Gastroesophageal sphincter (tissue), 4 donors: ENCODE data around the gene UBE2D1. TPM values are rescaled to one million over a fixed set of nuclear protein-coding genes. Genes with fewer than 3 reads are reported as not detected.

Source experiments
- ATAC-seq: fragments of 150-250 bp; one replicate; pipeline ENCODE4 v1.9.1; 2016; ENCODE audit warnings: mild to moderate bottlenecking, moderate library complexity
- H3K27ac ChIP-seq, 4 donors: fragments of 200-600 bp; sonication (generic) in 3 of 4; 1 replicate in 3 of 4; 2 replicates in 1 of 4; pipeline ENCODE4 v1.5.1; 2016 to 2019
- H3K27me3 ChIP-seq: fragments of 200-600 bp; sonication (generic); one replicate; pipeline ENCODE4 v1.5.1; 2019
- H3K36me3 ChIP-seq, 2 donors: fragments of 200-600 bp; sonication (generic); one replicate each; pipeline ENCODE4 v1.5.1; 2019; ENCODE audit warnings: control low read depth in 1 of 2
- H3K4me1 ChIP-seq, 3 donors: fragments of 200-600 bp; sonication (generic); 1 replicate in 2 of 3; 2 replicates in 1 of 3; pipeline ENCODE4 v1.5.1; 2016 to 2019; ENCODE audit warnings: control low read depth in 2 of 3
- H3K4me3 ChIP-seq, 2 donors: fragments of 200-600 bp; sonication (generic); one replicate each; pipeline ENCODE4 v1.5.1; 2019; ENCODE audit warnings: mild to moderate bottlenecking in 1 of 2, moderate library complexity in 1 of 2
- H3K9me3 ChIP-seq, 3 donors: fragments of 200-600 bp; sonication (generic); one replicate each; pipeline ENCODE4 v1.5.1; 2017 to 2019; ENCODE audit warnings: control low read depth in 2 of 3
- CTCF ChIP-seq, 4 experiments: fragments of 200-600 bp in 2 of 4; fragments of 450-650 bp in 2 of 4; sonication (generic) in 1 of 4; IDR thresholded peaks; one replicate each; pipeline ENCODE4 v1.5.1; 2017 to 2019; ENCODE audit warnings: antibody characterized with exemption in 4 of 4, mild to moderate bottlenecking in 2 of 4, moderate library complexity in 2 of 4
- EP300 ChIP-seq: sonication (generic); formaldehyde crosslinking; IDR thresholded peaks from one replicate; pipeline ENCODE4 v1.6.1; 2017; ENCODE audit warnings: antibody characterized with exemption, mild to moderate bottlenecking
- POLR2A ChIP-seq, 2 donors: fragments of 450-650 bp; IDR thresholded peaks; one replicate each; pipeline ENCODE4 v1.6.1; 2017; ENCODE audit warnings: antibody characterized with exemption in 2 of 2, mild to moderate bottlenecking in 2 of 2, moderate library complexity in 1 of 2
- POLR2AphosphoS5 ChIP-seq: sonication (generic); formaldehyde crosslinking; IDR thresholded peaks from one replicate; pipeline ENCODE4 v1.6.1; 2017; ENCODE audit warnings: antibody characterized with exemption
- whole genome bisulfite sequencing, 2 donors: methylation state at CpG; one replicate each; pipeline ENCODE4 v1.1.5; 2018; ENCODE audit warnings: low coverage in 1 of 2; 5-methylcytosine and 5-hydroxymethylcytosine counted together
- total RNA-seq, 4 donors: library from RNA; depleted of rRNA; stranded (reverse); fragments of >200 nt; gene quantifications; one replicate each; pipeline ENCODE4 v1.1.0, GENCODE V29; 2016

Gene UBE2D1
- total RNA-seq, 4 donors from 2014 or later, result 16.4 to 23.5 (median 19.0) TPM

- TF ChIP-seq POLR2AphosphoS5 (no peak), POLR2A (IDR thresholded peaks at IDR 0.05) (no peak)
- WGBS, 2 donors, result 64 to 75% methylated on average over 2 of the region's 2 CpGs
- peaks cover 2 to 92% of the 10 kb centered on the region in 2 donors for H3K36me3 ChIP-seq
- no peak overlapping the region for H3K4me3 ChIP-seq
- no peak for ATAC-seq
- H3K27ac ChIP-seq, result no peak overlapping the region
- no peaks in the 10 kb centered on the region for H3K9me3 ChIP-seq
- H3K4me1 ChIP-seq, result peaks cover 0 to 7% (median 0%) of the 10 kb centered on the region in 3 donors
- H3K27me3 ChIP-seq, result no peaks in the 10 kb centered on the region
Observed at GRCh38 chr10:58393317-58393716, 58.5 kb downstream of the UBE2D1 start.

- ATAC-seq, result no peak
- TF ChIP-seq POLR2A (IDR thresholded peaks at IDR 0.05) (no peak), EP300 (no peak), CTCF (IDR thresholded peaks at IDR 0.05) (no peak), POLR2AphosphoS5 (no peak)
- Histone ChIP-seq H3K4me1 (peaks cover 0 to 7% (median 0%) of the 10 kb centered on the region in 3 donors), H3K27ac (no peak overlapping the region), H3K9me3 (no peaks in the 10 kb centered on the region), H3K4me3 (no peak overlapping the region), H3K27me3 (no peaks in the 10 kb centered on the region), H3K36me3 (peaks cover 2 to 82% of the 10 kb centered on the region in 2 donors)
Observed at GRCh38 chr10:58394471-58394870, 59.7 kb downstream of the UBE2D1 start.

- no peaks in the 10 kb centered on the region for H3K4me1 ChIP-seq
- no peaks in the 10 kb centered on the region for H3K27me3 ChIP-seq
- peaks cover 2 to 66% of the 10 kb centered on the region in 2 donors for H3K36me3 ChIP-seq
- no peak overlapping the region for H3K27ac ChIP-seq
- ATAC-seq, result no peak
- H3K9me3 ChIP-seq, result no peaks in the 10 kb centered on the region
- TF ChIP-seq POLR2AphosphoS5 (no peak), POLR2A (IDR thresholded peaks at IDR 0.05) (no peak), CTCF (IDR thresholded peaks at IDR 0.05) (no peak), EP300 (no peak)
- H3K4me3 ChIP-seq, result no peak overlapping the region
Observed at GRCh38 chr10:58396057-58396456, 61.3 kb downstream of the UBE2D1 start.

- TF ChIP-seq CTCF (IDR thresholded peaks at IDR 0.05) (no peak), POLR2AphosphoS5 (no peak), EP300 (no peak), POLR2A (IDR thresholded peaks at IDR 0.05) (no peak)
- ATAC-seq, result no peak
- Histone ChIP-seq H3K36me3 (peaks cover 2 to 56% of the 10 kb centered on the region in 2 donors), H3K4me3 (no peak overlapping the region), H3K27me3 (no peaks in the 10 kb centered on the region), H3K4me1 (no peaks in the 10 kb centered on the region), H3K9me3 (no peaks in the 10 kb centered on the region), H3K27ac (no peak overlapping the region)
- WGBS, 2 donors, result 96 to 100% methylated on average over 3 of the region's 3 CpGs
Observed at GRCh38 chr10:58397830-58398229, 63.0 kb downstream of the UBE2D1 start.

- ATAC-seq, result no peak
- no peaks in the 10 kb centered on the region for H3K9me3 ChIP-seq
- H3K36me3 ChIP-seq, result peaks cover 0 to 40% of the 10 kb centered on the region in 2 donors
- no peak overlapping the region for H3K27ac ChIP-seq
- H3K27me3 ChIP-seq, result no peaks in the 10 kb centered on the region
- TF ChIP-seq CTCF (IDR thresholded peaks at IDR 0.05), result no peak
- TF ChIP-seq POLR2A (IDR thresholded peaks at IDR 0.05), result no peak
- TF ChIP-seq POLR2AphosphoS5, result no peak
- no peak for TF ChIP-seq EP300
- 60 to 73% methylated on average over 1 to 4 of the region's 4 CpGs for WGBS, 2 donors
- H3K4me1 ChIP-seq, result no peaks in the 10 kb centered on the region
- H3K4me3 ChIP-seq, result no peak overlapping the region
Observed at GRCh38 chr10:58399410-58399809, 64.6 kb downstream of the UBE2D1 start.
